ENCODE data around the gene DAPK1.

The DAPK1 gene

GRCh38 chr9:87554976-87555375, 57.3 kb downstream of the DAPK1 start:
- H3K9ac ChIP-seq = no peak overlapping the region
- H3K79me2 ChIP-seq (ENCODE audit: insufficient read depth, low read depth) = no peaks in the 10 kb centered on the region
- H2AFZ ChIP-seq (ENCODE audit: low read depth) = no peak overlapping the region
- H3K27me3 ChIP-seq (ENCODE audit: insufficient read depth, low read depth) = no peaks in the 10 kb centered on the region
- no peak overlapping the region for H3K4me2 ChIP-seq
- no peaks in the 10 kb centered on the region for H4K20me1 ChIP-seq (ENCODE audit: insufficient read depth)
- no peak for TF ChIP-seq CTCF (conservative IDR thresholded peaks at IDR 0.05; ENCODE audit: low read depth, low read length)
- peaks cover 18% of the 10 kb centered on the region for H3K4me1 ChIP-seq (ENCODE audit: low read depth, poor library complexity, severe bottlenecking)
- no peak overlapping the region for H3K4me3 ChIP-seq (IDR thresholded peaks at IDR 0.05; ENCODE audit: insufficient read depth, low read depth, low read length)
- H3K36me3 ChIP-seq (ENCODE audit: insufficient read depth) = no peaks in the 10 kb centered on the region
- H3K27ac ChIP-seq = no peak overlapping the region

- Histone ChIP-seq H3K4me1 (ENCODE audit: low read depth, poor library complexity, severe bottlenecking) (peaks cover 18% of the 10 kb centered on the region), H3K9ac (no peak overlapping the region), H3K4me2 (no peak overlapping the region), H3K4me3 (IDR thresholded peaks at IDR 0.05; ENCODE audit: insufficient read depth, low read depth, low read length) (no peak overlapping the region), H3K36me3 (ENCODE audit: insufficient read depth) (no peaks in the 10 kb centered on the region; the same call in 1 of the 2 replicates), H3K27me3 (ENCODE audit: insufficient read depth, low read depth) (no peaks in the 10 kb centered on the region), H2AFZ (ENCODE audit: low read depth) (no peak overlapping the region), H3K79me2 (ENCODE audit: insufficient read depth, low read depth) (no peaks in the 10 kb centered on the region), H3K27ac (no peak overlapping the region), H4K20me1 (ENCODE audit: insufficient read depth) (no peaks in the 10 kb centered on the region)
- TF ChIP-seq CTCF (conservative IDR thresholded peaks at IDR 0.05; ENCODE audit: low read depth, low read length) = no peak
Measured at GRCh38 chr9:87556039-87556438, 58.4 kb downstream of the DAPK1 start.

- Histone ChIP-seq H3K4me1 (ENCODE audit: low read depth, poor library complexity, severe bottlenecking) (peaks cover 18% of the 10 kb centered on the region), H4K20me1 (ENCODE audit: insufficient read depth) (no peaks in the 10 kb centered on the region), H3K79me2 (ENCODE audit: insufficient read depth, low read depth) (no peaks in the 10 kb centered on the region), H3K27ac (no peak overlapping the region), H3K9ac (no peak overlapping the region), H3K4me2 (no peak overlapping the region), H3K4me3 (IDR thresholded peaks at IDR 0.05; ENCODE audit: insufficient read depth, low read depth, low read length) (no peak overlapping the region), H2AFZ (ENCODE audit: low read depth) (no peak overlapping the region), H3K36me3 (ENCODE audit: insufficient read depth) (no peaks in the 10 kb centered on the region; the same call in 1 of the 2 replicates), H3K27me3 (ENCODE audit: insufficient read depth, low read depth) (no peaks in the 10 kb centered on the region)
- no peak for TF ChIP-seq CTCF (conservative IDR thresholded peaks at IDR 0.05; ENCODE audit: low read depth, low read length)
Measured at GRCh38 chr9:87556821-87557220, 59.2 kb downstream of the DAPK1 start.

GRCh38 chr9:87557996-87558395, 60.3 kb downstream of the DAPK1 start:
- H3K4me3 ChIP-seq (IDR thresholded peaks at IDR 0.05; ENCODE audit: insufficient read depth, low read depth, low read length) = no peak overlapping the region
- H3K27ac ChIP-seq = peak overlapping the region; percentile 38; the same call in 1 of the 2 replicates
- H2AFZ ChIP-seq (ENCODE audit: low read depth) = no peak overlapping the region
- no peaks in the 10 kb centered on the region for H4K20me1 ChIP-seq (ENCODE audit: insufficient read depth)
- H3K4me1 ChIP-seq (ENCODE audit: low read depth, poor library complexity, severe bottlenecking) = peaks cover 18% of the 10 kb centered on the region
- H3K36me3 ChIP-seq (ENCODE audit: insufficient read depth) = no peaks in the 10 kb centered on the region; the same call in 1 of the 2 replicates
- no peak overlapping the region for H3K9ac ChIP-seq
- no peak for TF ChIP-seq CTCF (conservative IDR thresholded peaks at IDR 0.05; ENCODE audit: low read depth, low read length)
- H3K27me3 ChIP-seq (ENCODE audit: insufficient read depth, low read depth) = no peaks in the 10 kb centered on the region
- H3K79me2 ChIP-seq (ENCODE audit: insufficient read depth, low read depth) = no peaks in the 10 kb centered on the region
- no peak overlapping the region for H3K4me2 ChIP-seq
